Keratinocyte (primary cell): ENCODE results near the gene CCDC178. TPM values are rescaled to one million over a fixed set of nuclear protein-coding genes. Genes with fewer than 3 reads are reported as not detected.

Source experiments
- DNase-seq: peaks from one replicate; pipeline ENCODE4 v3.0.0-alpha.2; 2011; ENCODE audit warnings: low read depth, missing footprints, low spot score
- FAIRE-seq: peaks from 2 replicates; lab custom pipeline; 2011; peaks lifted over from hg19 to GRCh38; lab: Jason Lieb, UNC
- H2AFZ ChIP-seq: 2 replicates; pipeline ENCODE4 v1.6.0; 2012; ENCODE audit warnings: low read length, control low read depth, inconsistent platforms; ENCODE audit not compliant: control insufficient read depth
- H3K27ac ChIP-seq: 2 replicates; pipeline ENCODE4 v1.5.1; 2011; ENCODE audit warnings: low read length; ENCODE audit not compliant: control insufficient read depth, insufficient read depth
- H3K27me3 ChIP-seq: 3 replicates; pipeline ENCODE4 v1.6.0; 2011; ENCODE audit warnings: low read length; ENCODE audit not compliant: control insufficient read depth, insufficient read depth; ENCODE audit errors: extremely low read depth
- H3K36me3 ChIP-seq, 2 experiments: 2 replicates in 1 of 2; 3 replicates in 1 of 2; pipeline ENCODE4 v1.5.1; 2011; ENCODE audit warnings: low read length in 2 of 2, mild to moderate bottlenecking in 1 of 2; ENCODE audit not compliant: control insufficient read depth in 2 of 2, insufficient read depth in 2 of 2; ENCODE audit errors: extremely low read depth in 1 of 2
- H3K4me1 ChIP-seq: 3 replicates; pipeline ENCODE4 v1.5.1; 2011; ENCODE audit warnings: low read length; ENCODE audit not compliant: control insufficient read depth, insufficient read depth; ENCODE audit errors: extremely low read depth
- H3K4me2 ChIP-seq: 3 replicates; pipeline ENCODE4 v1.6.0; 2011; ENCODE audit warnings: low read depth, low read length; ENCODE audit not compliant: control insufficient read depth, insufficient read depth; ENCODE audit errors: extremely low read depth
- H3K4me3 ChIP-seq, 3 experiments: fragments of 200-600 bp in 1 of 3; sonication (generic) in 1 of 3; 2 replicates in 2 of 3; 3 replicates in 1 of 3; pipeline ENCODE4 v1.5.1; 2011 to 2016; ENCODE audit warnings: low read length in 3 of 3, mild to moderate bottlenecking in 3 of 3, control low read depth in 2 of 3, inconsistent platforms in 1 of 3, low read depth in 1 of 3, mixed read lengths in 1 of 3, mixed run types in 1 of 3, moderate library complexity in 1 of 3; ENCODE audit not compliant: control insufficient read depth in 2 of 3, insufficient read depth in 2 of 3; ENCODE audit errors: extremely low read depth in 1 of 3
- H3K79me2 ChIP-seq: 2 replicates; pipeline ENCODE4 v1.6.0; 2012; ENCODE audit warnings: low read length; ENCODE audit not compliant: control insufficient read depth, insufficient read depth
- H3K9ac ChIP-seq: 3 replicates; pipeline ENCODE4 v1.6.0; 2011; ENCODE audit warnings: low read length; ENCODE audit not compliant: control insufficient read depth, insufficient read depth; ENCODE audit errors: extremely low read depth
- H3K9me1 ChIP-seq: 3 replicates; pipeline ENCODE4 v1.6.0; 2011; ENCODE audit warnings: low read length; ENCODE audit not compliant: control insufficient read depth, insufficient read depth; ENCODE audit errors: extremely low read depth
- H3K9me3 ChIP-seq: 2 replicates; pipeline ENCODE4 v1.5.1; 2012; ENCODE audit warnings: low read depth, low read length; ENCODE audit not compliant: control insufficient read depth
- H4K20me1 ChIP-seq: 3 replicates; pipeline ENCODE4 v1.6.0; 2011; ENCODE audit warnings: low read length; ENCODE audit not compliant: control insufficient read depth, insufficient read depth; ENCODE audit errors: extremely low read depth
- EZH2 ChIP-seq: IDR thresholded peaks from one replicate; pipeline ENCODE4 v1.6.1; 2012; ENCODE audit warnings: inconsistent platforms, mild to moderate bottlenecking, low read length, moderate library complexity
- dilution Hi-C: fragments of 300-500 bp; cut with MboI; formaldehyde crosslinking; loops from one replicate; pipeline ENCODE4 v1.7.0; 2020; ENCODE audit warnings: low sequenced_read_pairs; ENCODE audit not compliant: extremely low pct_ligation_motif_present
- polyA plus RNA-seq, 5 experiments: library from polyadenylated mRNA; depleted of rRNA in 3 of 5; stranded (reverse) in 3 of 5; stranded (forward) in 1 of 5; unstranded in 1 of 5; fragments of >200 nt; gene quantifications; 1 replicate in 1 of 5; 2 replicates in 3 of 5; 3 replicates in 1 of 5; pipeline versions ENCODE4 v1.2.1 to v1.2.3, GENCODE V29; 2011 to 2012; ENCODE audit warnings: missing spikeins in 2 of 5, low read depth in 1 of 5, low replicate concordance in 1 of 5
- TF ChIP-seq, protein P1 (sequence below), 3 experiments: IDR thresholded peaks in 1 of 3; conservative IDR thresholded peaks in 1 of 3; optimal IDR thresholded peaks in 1 of 3; 2 replicates in 2 of 3; 3 replicates in 1 of 3; pipeline versions ENCODE3 to v1.5.1; 2011; ENCODE audit warnings: low read length in 3 of 3, mild to moderate bottlenecking in 3 of 3, moderate library complexity in 2 of 3, control low read depth in 1 of 3, inconsistent platforms in 1 of 3; ENCODE audit not compliant: insufficient read depth in 2 of 3; ENCODE audit errors: extremely low read depth in 1 of 3

Gene CCDC178
- polyA plus RNA-seq, 1 donor (not counting 4 experiments of a cell fraction or from before 2014, with no cell fraction given) = 0.14 TPM

DNA sequence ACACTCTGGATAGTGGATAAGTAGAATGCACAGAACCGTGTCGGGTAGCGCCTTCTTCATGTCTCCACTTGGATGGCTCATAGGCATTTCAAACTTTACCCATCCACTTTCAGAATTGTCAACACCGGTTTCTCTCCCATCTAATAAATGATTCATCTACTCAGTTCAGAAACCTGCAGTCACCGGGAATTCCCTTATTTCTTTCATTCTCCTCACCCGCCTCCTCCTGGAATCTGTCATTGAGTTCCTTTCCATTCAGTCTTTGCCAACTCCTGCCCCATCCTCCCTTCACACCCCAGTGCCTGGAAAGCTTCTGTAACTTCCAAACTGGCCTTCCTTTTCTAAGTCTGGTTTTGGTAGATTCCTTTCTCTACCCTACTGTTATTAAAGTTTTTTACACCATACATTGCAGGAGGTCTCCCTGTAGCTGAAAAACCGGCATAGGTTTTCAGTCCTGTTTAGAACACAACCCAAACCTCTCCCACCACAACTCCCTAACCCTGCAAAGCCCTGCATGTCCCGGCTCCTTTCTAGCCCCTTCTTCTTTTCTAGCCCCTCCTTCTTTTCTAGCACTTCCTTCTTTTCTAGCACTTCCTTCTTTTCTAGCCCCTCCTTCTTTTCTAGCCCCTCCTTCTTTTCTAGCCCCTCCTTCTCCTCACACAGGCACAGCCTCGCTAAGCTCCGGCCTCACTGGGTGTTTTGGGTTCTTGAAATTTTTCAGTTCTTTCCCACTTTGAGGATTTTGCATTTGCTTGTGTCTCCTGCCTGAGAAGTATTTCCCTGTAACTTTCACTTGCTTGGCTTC, 533.8 kb downstream of the CCDC178 start:
- no peak overlapping the region for H3K9ac ChIP-seq
- DNase-seq (no peak), FAIRE-seq (peak; percentile 79)
- no peaks in the 10 kb centered on the region for H3K79me2 ChIP-seq
- H2AFZ ChIP-seq = no peak overlapping the region
- no peaks in the 10 kb centered on the region for H4K20me1 ChIP-seq
- H3K36me3 ChIP-seq = no peaks in the 10 kb centered on the region
- dilution Hi-C loops = no loop called here
- H3K27me3 ChIP-seq = no peaks in the 10 kb centered on the region
- H3K9me3 ChIP-seq = no peaks in the 10 kb centered on the region
- no peak overlapping the region for H3K4me3 ChIP-seq
- no peak overlapping the region for H3K4me2 ChIP-seq
- H3K4me1 ChIP-seq = peaks cover 7% of the 10 kb centered on the region
- TF ChIP-seq, protein P1, sequence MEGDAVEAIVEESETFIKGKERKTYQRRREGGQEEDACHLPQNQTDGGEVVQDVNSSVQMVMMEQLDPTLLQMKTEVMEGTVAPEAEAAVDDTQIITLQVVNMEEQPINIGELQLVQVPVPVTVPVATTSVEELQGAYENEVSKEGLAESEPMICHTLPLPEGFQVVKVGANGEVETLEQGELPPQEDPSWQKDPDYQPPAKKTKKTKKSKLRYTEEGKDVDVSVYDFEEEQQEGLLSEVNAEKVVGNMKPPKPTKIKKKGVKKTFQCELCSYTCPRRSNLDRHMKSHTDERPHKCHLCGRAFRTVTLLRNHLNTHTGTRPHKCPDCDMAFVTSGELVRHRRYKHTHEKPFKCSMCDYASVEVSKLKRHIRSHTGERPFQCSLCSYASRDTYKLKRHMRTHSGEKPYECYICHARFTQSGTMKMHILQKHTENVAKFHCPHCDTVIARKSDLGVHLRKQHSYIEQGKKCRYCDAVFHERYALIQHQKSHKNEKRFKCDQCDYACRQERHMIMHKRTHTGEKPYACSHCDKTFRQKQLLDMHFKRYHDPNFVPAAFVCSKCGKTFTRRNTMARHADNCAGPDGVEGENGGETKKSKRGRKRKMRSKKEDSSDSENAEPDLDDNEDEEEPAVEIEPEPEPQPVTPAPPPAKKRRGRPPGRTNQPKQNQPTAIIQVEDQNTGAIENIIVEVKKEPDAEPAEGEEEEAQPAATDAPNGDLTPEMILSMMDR (optimal IDR thresholded peaks at IDR 0.05 in 1 of 3, IDR thresholded peaks at IDR 0.05 in 1 of 3, conservative IDR thresholded peaks at IDR 0.05 in 1 of 3; ENCODE audit: extremely low read depth in 1 of 3, insufficient read depth in 2 of 3, low read length in 3 of 3) = no peak
- no peak for TF ChIP-seq EZH2
- no peak overlapping the region for H3K27ac ChIP-seq
- H3K9me1 ChIP-seq = no peaks in the 10 kb centered on the region

DNA sequence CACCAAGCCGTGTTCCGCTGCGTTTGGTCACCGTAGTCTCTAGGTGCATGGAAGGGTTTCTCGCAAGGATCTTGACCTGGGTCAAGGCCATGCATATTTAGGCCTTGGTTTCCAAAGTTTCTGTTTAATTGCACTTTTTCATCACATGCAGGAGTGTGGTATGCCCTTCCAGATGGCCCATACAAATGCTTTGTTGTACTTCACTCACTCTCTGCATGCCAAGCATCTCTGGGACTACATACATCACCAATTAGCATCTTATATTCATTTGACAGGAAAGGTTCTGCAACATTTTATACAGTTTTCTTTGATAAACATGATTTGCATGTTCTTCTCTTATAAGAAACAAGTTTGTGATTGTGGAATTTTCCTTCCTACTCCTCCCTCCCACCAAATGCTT, 534.9 kb downstream of the CCDC178 start:
- H3K9me1 ChIP-seq = no peaks in the 10 kb centered on the region
- H3K4me1 ChIP-seq = no peaks in the 10 kb centered on the region
- no peak overlapping the region for H3K4me2 ChIP-seq
- DNase-seq (no peak), FAIRE-seq (no peak)
- no peak overlapping the region for H3K27ac ChIP-seq
- no peaks in the 10 kb centered on the region for H4K20me1 ChIP-seq
- H3K9ac ChIP-seq = no peak overlapping the region
- H3K4me3 ChIP-seq = no peak overlapping the region
- no peaks in the 10 kb centered on the region for H3K36me3 ChIP-seq
- no peak overlapping the region for H2AFZ ChIP-seq
- no peak for TF ChIP-seq EZH2
- TF ChIP-seq, protein P1 (optimal IDR thresholded peaks at IDR 0.05 in 1 of 3, IDR thresholded peaks at IDR 0.05 in 1 of 3, conservative IDR thresholded peaks at IDR 0.05 in 1 of 3; ENCODE audit: extremely low read depth in 1 of 3, insufficient read depth in 2 of 3, low read length in 3 of 3) = no peak
- H3K27me3 ChIP-seq = no peaks in the 10 kb centered on the region
- no peaks in the 10 kb centered on the region for H3K9me3 ChIP-seq
- no peaks in the 10 kb centered on the region for H3K79me2 ChIP-seq
- dilution Hi-C loops = no loop called here
